Trophoblast cell (in vitro differentiated cells and primary cell): ENCODE results near the gene LMO3.
"Not testable (repeated sequence)": the region's sequence is repeated elsewhere in the genome, so short reads cannot be mapped to it uniquely, and the experiment has no call there.

Experiments
- DNase-seq, 2 donors: peaks; one replicate each; pipeline ENCODE4 v3.0.0-alpha.2; 2016
- H2AFZ ChIP-seq: 2 replicates; pipeline ENCODE4 v1.6.1; 2013; ENCODE audit warnings: low read length, moderate library complexity, mild to moderate bottlenecking; ENCODE audit not compliant: insufficient read depth, poor library complexity
- H2AK5ac ChIP-seq: 2 replicates; pipeline ENCODE4 v1.6.1; 2013; ENCODE audit warnings: mild to moderate bottlenecking, low read length
- H2BK120ac ChIP-seq: 2 replicates; pipeline ENCODE4 v1.6.1; 2013; ENCODE audit warnings: low read length, mild to moderate bottlenecking, moderate library complexity; ENCODE audit not compliant: insufficient read depth, poor library complexity
- H2BK12ac ChIP-seq: 2 replicates; pipeline ENCODE4 v1.6.1; 2013; ENCODE audit warnings: mild to moderate bottlenecking, low read length, moderate library complexity
- H2BK5ac ChIP-seq: 2 replicates; pipeline ENCODE4 v1.6.1; 2013; ENCODE audit warnings: low read length, low read depth, moderate library complexity, mild to moderate bottlenecking; ENCODE audit not compliant: poor library complexity
- H3K14ac ChIP-seq: 2 replicates; pipeline ENCODE4 v1.6.1; 2013; ENCODE audit warnings: mild to moderate bottlenecking, low read length
- H3K18ac ChIP-seq: 2 replicates; pipeline ENCODE4 v1.6.1; 2013; ENCODE audit warnings: mild to moderate bottlenecking, low read length
- H3K23ac ChIP-seq: 2 replicates; pipeline ENCODE4 v1.6.1; 2013; ENCODE audit warnings: low read length
- H3K27ac ChIP-seq: 2 replicates; pipeline ENCODE4 v1.5.1; 2013; ENCODE audit warnings: low read depth, mild to moderate bottlenecking, inconsistent platforms, low read length, moderate library complexity
- H3K27me3 ChIP-seq: 2 replicates; pipeline ENCODE4 v1.6.1; 2013; ENCODE audit warnings: inconsistent platforms, mild to moderate bottlenecking, low read length, moderate library complexity; ENCODE audit not compliant: insufficient read depth
- H3K36me3 ChIP-seq, 2 experiments: 1 replicate in 1 of 2; 2 replicates in 1 of 2; pipeline ENCODE4 v1.6.1; 2013; ENCODE audit warnings: low read length in 2 of 2, mild to moderate bottlenecking in 2 of 2, moderate library complexity in 1 of 2; ENCODE audit not compliant: insufficient read depth in 2 of 2, control insufficient read depth in 1 of 2
- H3K4ac ChIP-seq: 2 replicates; pipeline ENCODE4 v1.6.1; 2013; ENCODE audit warnings: low read depth, mild to moderate bottlenecking, low read length, moderate library complexity
- H3K4me1 ChIP-seq, 2 experiments: 1 replicate in 1 of 2; 2 replicates in 1 of 2; pipeline ENCODE4 v1.6.1; 2013; ENCODE audit warnings: low read length in 2 of 2, mild to moderate bottlenecking in 2 of 2, moderate library complexity in 1 of 2; ENCODE audit not compliant: insufficient read depth in 2 of 2, control insufficient read depth in 1 of 2
- H3K4me2 ChIP-seq: 2 replicates; pipeline ENCODE4 v1.6.1; 2013; ENCODE audit warnings: inconsistent platforms, mild to moderate bottlenecking, low read length, moderate library complexity
- H3K4me3 ChIP-seq: 2 replicates; pipeline ENCODE4 v1.5.1; 2013; ENCODE audit warnings: mild to moderate bottlenecking, low read depth, low read length, inconsistent platforms
- H3K79me1 ChIP-seq: one replicate; pipeline ENCODE4 v1.6.1; 2013; ENCODE audit warnings: low read length
- H3K79me2 ChIP-seq: 2 replicates; pipeline ENCODE4 v1.6.1; 2013; ENCODE audit warnings: low read length, mild to moderate bottlenecking; ENCODE audit not compliant: control insufficient read depth, insufficient read depth, poor library complexity
- H3K9ac ChIP-seq: 2 replicates; pipeline ENCODE4 v1.6.1; 2013; ENCODE audit warnings: mild to moderate bottlenecking, low read length
- H3K9me3 ChIP-seq: 2 replicates; pipeline ENCODE4 v1.6.1; 2013; ENCODE audit warnings: low read depth, mild to moderate bottlenecking, control low read depth, inconsistent platforms, low read length; ENCODE audit not compliant: insufficient read depth
- H4K12ac ChIP-seq: 2 replicates; pipeline ENCODE4 v1.6.1; 2013; ENCODE audit warnings: low read depth, mild to moderate bottlenecking, low read length, moderate library complexity
- H4K8ac ChIP-seq: 2 replicates; pipeline ENCODE4 v1.6.1; 2013; ENCODE audit warnings: low read depth, mild to moderate bottlenecking, low read length, moderate library complexity
- H4K91ac ChIP-seq: one replicate; pipeline ENCODE4 v1.6.1; 2013; ENCODE audit warnings: low read depth, mild to moderate bottlenecking, low read length, moderate library complexity
- WGBS: extraction: QIAGEN DNeasy Blood & Tissue Kit; methylation state at CpG from one replicate; pipeline ENCODE4 v1.1.7; 2013; ENCODE audit warnings: missing lambda C conversion rate; ENCODE audit not compliant: insufficient read length, insufficient coverage; ENCODE audit errors: extremely low coverage; 5-methylcytosine and 5-hydroxymethylcytosine counted together

Gene LMO3

DNA sequence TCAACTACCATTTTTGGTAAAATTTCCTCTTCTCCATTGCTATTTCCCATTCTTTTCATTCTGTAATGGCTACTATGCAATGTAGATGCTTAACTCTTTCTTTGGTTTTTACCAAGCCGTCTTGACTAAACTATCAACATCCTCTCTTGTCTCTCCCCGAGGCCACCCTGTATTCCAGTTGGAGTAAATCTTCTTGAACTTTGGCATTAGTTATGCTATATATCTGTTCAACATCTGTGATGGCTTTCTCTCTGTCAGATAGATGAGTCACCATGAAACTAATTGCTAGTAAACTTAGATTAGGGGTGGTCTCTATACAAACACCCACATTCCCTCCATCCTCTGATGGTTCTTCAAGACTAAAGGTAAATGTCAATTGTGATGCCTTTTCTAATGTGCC is 63.4 kb downstream of the LMO3 start:
- Histone ChIP-seq H2BK120ac (no peak overlapping the region), H3K36me3 (no peaks in the 10 kb centered on the region), H3K79me1 (no peaks in the 10 kb centered on the region), H3K27me3 (no peaks in the 10 kb centered on the region), H3K9ac (no peak overlapping the region), H3K79me2 (no peaks in the 10 kb centered on the region), H3K4me3 (no peak overlapping the region), H3K4ac (no peak overlapping the region), H3K23ac (no peak overlapping the region), H3K14ac (no peak overlapping the region), H3K4me2 (no peak overlapping the region), H2AK5ac (no peak overlapping the region), H3K18ac (no peak overlapping the region), H4K8ac (no peak overlapping the region), H3K9me3 (no peaks in the 10 kb centered on the region), H4K91ac (no peak overlapping the region), H3K27ac (no peak overlapping the region), H2AFZ (no peak overlapping the region), H3K4me1 (no peaks in the 10 kb centered on the region), H2BK12ac (no peak overlapping the region), H4K12ac (no peak overlapping the region), H2BK5ac (no peak overlapping the region)
- DNase-seq = no peak
- no CpG with 5 or more reads among the region's 2 CpGs for WGBS

DNA sequence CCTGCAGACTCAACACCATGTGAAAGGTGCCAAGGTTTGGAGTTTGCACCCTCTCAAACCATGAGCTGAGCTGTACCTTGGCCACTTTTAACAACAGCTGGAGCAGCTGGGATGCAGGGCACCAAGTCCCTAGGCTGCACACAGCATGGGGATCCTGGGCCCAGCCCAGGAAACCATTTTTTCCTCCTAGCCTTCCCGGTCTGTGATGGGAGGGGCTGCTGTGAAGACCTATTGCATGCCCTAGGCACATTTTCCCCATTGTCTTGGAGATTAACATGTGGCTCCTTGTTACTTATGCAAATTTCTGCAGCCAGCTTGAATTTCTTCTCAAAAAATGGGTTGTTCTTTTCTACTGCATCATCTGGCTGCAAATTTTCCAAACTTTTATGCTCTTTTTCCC is 68.3 kb downstream of the LMO3 start:
- H3K27me3 ChIP-seq, H3K4me3 ChIP-seq, H3K9me3 ChIP-seq, DNase-seq, H3K4me2 ChIP-seq, H2AK5ac ChIP-seq, H3K18ac ChIP-seq, H2BK120ac ChIP-seq, H3K79me2 ChIP-seq, H3K23ac ChIP-seq, H4K12ac ChIP-seq, H3K4ac ChIP-seq, H4K91ac ChIP-seq, H3K27ac ChIP-seq, H3K36me3 ChIP-seq, H2BK12ac ChIP-seq, H3K4me1 ChIP-seq, H3K14ac ChIP-seq, H4K8ac ChIP-seq, H2BK5ac ChIP-seq, H3K79me1 ChIP-seq, H2AFZ ChIP-seq, H3K9ac ChIP-seq: not testable (repeated sequence)
- no CpG with 5 or more reads among the region's 1 CpG for WGBS

DNA sequence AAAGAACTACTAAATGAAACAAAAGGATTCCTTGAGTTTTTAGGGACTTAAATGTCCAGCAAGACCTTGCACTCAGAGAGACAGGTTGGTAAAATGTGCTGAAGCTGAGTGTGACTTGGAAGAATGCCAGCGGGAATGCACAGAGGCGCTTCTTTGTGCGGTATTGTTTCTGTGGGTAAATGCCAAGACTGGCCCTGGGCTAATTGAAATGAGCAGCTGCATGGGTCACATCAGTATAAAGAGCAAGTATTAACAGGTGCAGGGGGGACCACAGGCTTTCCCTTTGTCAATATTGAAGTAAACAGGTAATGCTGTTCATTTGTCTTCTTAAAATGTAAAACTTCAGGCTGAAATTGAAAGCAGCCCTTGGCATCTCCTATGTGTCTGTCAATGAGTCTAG is 74.3 kb downstream of the LMO3 start:
- Histone ChIP-seq H3K9ac (no peak overlapping the region), H2BK5ac (no peak overlapping the region)
- no CpG with 5 or more reads among the region's 3 CpGs for WGBS

DNA sequence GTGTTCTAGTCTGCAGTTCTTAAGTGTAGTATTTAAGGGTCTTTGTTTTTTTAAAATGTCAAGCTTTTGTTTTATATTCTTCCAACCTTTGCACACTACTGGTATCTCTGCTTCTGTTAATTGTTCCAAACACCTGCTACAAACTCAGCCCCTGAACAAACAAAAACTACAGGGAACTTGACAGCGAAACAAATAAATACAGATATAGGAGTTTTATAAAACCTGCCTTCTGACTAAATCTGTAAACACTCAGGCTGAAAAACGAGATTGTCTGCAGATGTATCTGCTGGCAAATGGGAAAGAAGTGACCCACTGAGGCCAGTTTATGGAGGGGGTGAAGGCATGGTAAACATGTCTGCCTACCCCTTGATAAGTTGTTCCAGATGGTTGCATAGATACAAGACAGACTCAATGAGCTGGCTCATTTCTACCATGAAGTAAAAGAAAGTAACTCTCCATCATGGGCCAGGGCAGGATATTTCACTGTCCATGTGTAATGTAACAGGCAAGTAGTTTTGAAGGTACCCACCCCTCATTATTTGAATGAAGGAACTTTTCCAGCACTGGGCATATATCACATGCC is 75.6 kb downstream of the LMO3 start:
- Histone ChIP-seq H3K4me1 (no peaks in the 10 kb centered on the region), H2BK5ac (no peak overlapping the region), H3K14ac (no peak overlapping the region), H3K36me3 (no peaks in the 10 kb centered on the region), H3K4me2 (no peak overlapping the region), H4K12ac (no peak overlapping the region), H3K27me3 (no peaks in the 10 kb centered on the region), H3K79me1 (no peaks in the 10 kb centered on the region), H3K27ac (no peak overlapping the region), H2AFZ (no peak overlapping the region), H3K9ac (no peak overlapping the region), H4K8ac (no peak overlapping the region), H3K79me2 (no peaks in the 10 kb centered on the region), H3K23ac (no peak overlapping the region), H2BK12ac (no peak overlapping the region), H4K91ac (no peak overlapping the region), H3K4me3 (no peak overlapping the region), H3K9me3 (no peaks in the 10 kb centered on the region), H3K18ac (no peak overlapping the region), H2AK5ac (no peak overlapping the region), H2BK120ac (no peak overlapping the region), H3K4ac (no peak overlapping the region)
- WGBS = no CpG with 5 or more reads among the region's 2 CpGs
- no peak for DNase-seq

More for the DNA sequence above, 74.3 kb downstream of the LMO3 start:
- Histone ChIP-seq H3K9me3 (no peaks in the 10 kb centered on the region), H4K12ac (no peak overlapping the region), H3K27ac (no peak overlapping the region), H3K27me3 (no peaks in the 10 kb centered on the region), H2AK5ac (no peak overlapping the region), H3K79me2 (no peaks in the 10 kb centered on the region), H3K18ac (no peak overlapping the region), H3K36me3 (no peaks in the 10 kb centered on the region), H3K4me3 (no peak overlapping the region), H3K4me2 (no peak overlapping the region), H4K8ac (no peak overlapping the region), H3K14ac (no peak overlapping the region), H2BK120ac (no peak overlapping the region), H3K4me1 (no peaks in the 10 kb centered on the region), H3K79me1 (no peaks in the 10 kb centered on the region), H3K4ac (no peak overlapping the region), H2BK12ac (no peak overlapping the region), H4K91ac (no peak overlapping the region), H3K23ac (no peak overlapping the region), H2AFZ (no peak overlapping the region)
- no peak for DNase-seq
